CD4-positive, alpha-beta T cell treated with Interleukin-4 for 4 hours (primary cell): ENCODE results near the gene DPP6.

Experiments used
- DNase-seq: peaks from one replicate; pipeline ENCODE4 v3.0.0-alpha.2; 2020

The DPP6 gene

GRCh38 chr7:154424350-154424749 is 372.2 kb downstream of the DPP6 start:
- DNase-seq = no peak

DNA sequence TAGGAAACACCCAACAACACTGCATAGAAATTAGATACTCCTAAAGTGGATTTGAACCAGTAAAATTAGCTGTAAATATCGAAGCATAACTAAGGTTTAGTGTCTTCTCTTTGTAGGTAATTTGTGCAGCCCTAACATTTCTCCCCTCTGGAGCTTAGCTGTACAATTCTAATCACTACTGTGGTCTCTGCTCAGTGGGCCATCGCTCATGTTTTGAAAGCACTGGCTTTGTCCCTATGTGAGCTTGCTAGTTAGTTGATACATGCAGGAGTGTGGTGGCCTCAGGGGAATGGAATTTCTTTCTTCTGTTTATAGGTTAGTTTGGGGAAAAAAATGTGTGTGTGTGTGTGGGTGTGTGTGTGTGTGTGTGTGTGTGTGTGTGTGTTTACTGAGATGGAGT is 373.1 kb downstream of the DPP6 start:
- DNase-seq = no peak

GRCh38 chr7:154426778-154427177 is 374.6 kb downstream of the DPP6 start:
- DNase-seq = no peak

GRCh38 chr7:154427533-154427932 is 375.3 kb downstream of the DPP6 start:
- DNase-seq = no peak

- DNase-seq = no peak
Observed at GRCh38 chr7:154429666-154430404, 377.6 kb downstream of the DPP6 start.

- DNase-seq = no peak
Observed at GRCh38 chr7:154430640-154431039, 378.4 kb downstream of the DPP6 start.

DNA sequence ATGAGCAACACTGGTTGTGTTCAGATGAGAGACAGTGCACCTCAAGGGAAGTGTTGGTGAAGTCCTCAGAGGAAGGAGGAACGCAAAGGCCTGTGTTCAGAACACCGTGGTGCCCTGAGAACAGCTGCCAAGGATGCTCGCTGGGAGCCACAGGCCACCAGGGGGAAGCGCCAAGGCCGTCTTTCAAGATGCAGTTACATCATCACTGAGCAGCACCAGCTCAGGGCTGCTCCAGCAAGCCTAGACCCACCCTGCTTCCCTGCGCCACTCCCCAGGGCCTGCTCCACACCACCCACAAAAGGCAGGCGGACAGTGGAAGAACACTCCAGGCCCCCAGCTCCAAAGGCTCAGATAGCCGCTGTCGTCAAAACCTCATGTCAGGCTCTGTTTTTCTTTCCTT is 378.8 kb downstream of the DPP6 start:
- no peak for DNase-seq

DNA sequence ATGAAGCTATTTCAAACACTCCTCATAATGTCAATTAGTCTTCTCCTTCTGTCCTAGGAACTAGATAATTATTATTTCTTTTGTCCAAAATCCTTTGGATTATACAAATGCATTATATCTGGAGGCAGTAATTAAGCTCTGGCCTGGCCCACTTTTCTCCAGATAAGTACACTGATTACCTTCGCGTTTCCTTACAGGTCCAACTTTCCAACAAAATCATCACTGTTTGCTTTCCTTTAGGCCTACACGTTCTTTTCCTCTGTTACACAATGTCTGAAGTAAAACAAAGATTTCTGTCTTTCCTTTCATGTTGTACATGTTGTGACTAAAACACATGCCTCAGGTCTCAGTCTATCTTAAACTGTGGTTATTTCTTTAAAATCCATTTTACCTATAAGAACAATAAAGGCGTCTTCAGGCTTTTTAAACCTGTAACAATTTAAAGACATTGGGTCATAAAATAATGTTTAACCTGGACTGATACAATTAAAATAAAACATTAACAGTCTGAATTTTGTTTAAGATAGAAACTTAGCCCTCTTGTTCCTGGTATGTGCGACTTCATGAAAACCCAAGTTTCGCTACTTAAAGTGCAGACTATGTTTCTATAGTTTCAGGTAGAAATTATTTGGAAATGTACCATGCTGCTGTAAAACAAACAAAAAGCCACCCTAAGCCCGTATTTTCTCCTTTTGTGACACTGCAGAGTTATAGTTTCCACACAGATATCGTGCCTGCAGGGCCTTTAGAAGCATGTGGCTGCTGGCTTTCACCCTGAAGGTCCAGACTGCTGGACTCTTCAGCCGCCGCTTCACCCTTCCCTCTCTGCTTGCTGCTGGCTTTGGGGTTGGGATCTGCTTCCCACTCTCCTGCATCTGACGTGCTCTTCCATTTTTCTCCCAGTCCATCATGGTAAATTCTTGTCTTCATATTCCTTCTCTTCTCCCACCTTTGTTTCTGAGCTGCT is 381.7 kb downstream of the DPP6 start:
- no peak for DNase-seq

- DNase-seq = no peak
Observed at GRCh38 chr7:154436560-154436959, 384.4 kb downstream of the DPP6 start.

DNA sequence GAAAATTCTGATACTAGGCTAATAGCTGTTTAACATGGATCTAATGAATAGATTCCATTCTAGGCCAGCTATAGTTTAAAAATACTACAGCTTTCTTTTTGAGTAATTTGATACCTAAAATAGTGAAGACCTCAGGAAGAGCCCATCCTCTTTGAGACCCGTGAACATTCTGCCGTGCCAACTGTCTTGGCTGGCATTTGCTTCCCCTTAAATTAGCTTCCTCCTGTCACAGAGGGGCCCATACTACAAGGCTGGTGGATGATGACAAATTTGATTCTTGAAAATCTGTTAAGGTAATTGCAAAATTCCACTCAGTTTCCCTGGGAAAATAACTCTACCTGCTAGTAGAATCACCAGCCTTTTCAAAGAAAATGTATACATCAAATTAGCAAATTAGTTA is 385.0 kb downstream of the DPP6 start:
- DNase-seq = no peak

DNA sequence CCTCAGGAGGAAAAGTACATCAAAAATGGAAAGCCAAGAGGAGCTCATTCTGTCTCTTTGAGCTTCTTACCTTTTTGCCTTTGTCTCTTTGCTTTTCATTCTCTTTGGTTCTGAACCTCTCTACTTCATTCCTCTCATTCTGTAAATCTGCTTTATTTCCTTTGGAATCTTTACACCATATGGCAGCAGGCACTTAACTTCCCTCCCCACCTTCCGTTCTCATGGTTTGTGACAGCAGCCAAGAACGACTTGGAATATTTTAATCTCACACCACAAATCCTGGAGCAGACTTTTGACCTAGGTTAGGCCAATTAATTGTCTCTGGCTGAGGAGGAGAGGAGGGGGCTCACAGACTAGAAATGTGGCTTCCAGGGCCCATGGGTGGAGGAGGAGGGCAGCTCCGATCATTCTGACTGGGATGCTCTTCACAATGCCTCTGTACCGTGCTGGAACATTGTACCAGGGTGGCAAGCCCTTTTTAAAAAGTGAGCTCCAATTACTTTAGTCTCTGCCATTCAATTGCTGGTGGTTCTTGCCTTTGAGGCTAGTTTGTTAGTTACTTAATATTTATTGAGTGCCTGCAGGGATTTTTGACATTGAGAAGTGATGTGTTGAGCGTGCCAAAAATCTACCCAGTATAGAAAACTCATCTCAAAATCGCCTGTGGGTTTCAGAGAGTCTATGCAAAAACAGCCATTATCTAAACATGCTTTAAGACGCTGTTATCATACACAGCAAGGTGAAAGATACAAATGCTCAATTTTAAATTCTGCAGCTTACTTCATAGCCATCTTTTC is 386.6 kb downstream of the DPP6 start:
- no peak for DNase-seq

- no peak for DNase-seq
Observed at GRCh38 chr7:154440058-154440457, 387.9 kb downstream of the DPP6 start.

GRCh38 chr7:154440651-154441050 is 388.5 kb downstream of the DPP6 start:
- no peak for DNase-seq

DNA sequence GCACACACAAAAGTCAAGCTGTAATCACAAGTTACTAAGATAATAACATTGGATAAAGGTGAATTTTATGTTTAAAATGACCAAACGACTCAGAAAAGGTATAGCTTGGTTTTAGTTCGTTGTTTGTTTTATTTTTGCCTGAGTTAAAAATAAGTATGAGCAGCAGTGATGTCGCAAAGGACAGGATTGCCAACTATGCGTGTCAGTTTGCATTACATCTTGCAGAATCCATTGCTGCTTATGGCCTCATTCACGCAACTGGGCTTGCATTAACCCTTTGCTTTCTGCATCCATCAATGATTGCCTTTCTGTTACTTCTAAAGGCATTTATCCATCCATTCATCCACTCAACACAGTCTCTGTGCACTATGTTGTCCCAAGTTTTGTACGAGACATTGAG is 389.6 kb downstream of the DPP6 start:
- DNase-seq = no peak

GRCh38 chr7:154442939-154443338 is 390.7 kb downstream of the DPP6 start:
- DNase-seq = no peak

DNA sequence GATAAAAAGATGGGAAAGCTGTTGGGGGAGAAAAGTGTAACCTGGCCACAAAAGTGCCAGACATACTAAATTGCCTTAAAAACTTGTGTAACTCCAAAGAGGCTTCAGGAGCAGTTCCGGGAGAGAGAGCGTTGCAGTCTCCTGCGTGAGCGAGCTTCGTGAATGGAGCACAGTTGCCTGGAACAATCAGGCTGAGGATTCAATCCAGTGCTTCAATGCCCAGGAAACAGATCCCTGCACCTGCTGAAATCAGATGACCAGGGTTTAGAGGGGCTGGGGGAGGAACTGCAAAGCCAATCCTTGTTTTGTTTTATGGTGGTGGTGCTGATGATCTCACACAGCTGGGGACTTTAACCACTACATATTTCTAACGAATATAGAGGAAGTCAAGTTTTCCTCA is 398.3 kb downstream of the DPP6 start:
- no peak for DNase-seq

GRCh38 chr7:154451480-154452457 is 399.6 kb downstream of the DPP6 start:
- no peak for DNase-seq

DNA sequence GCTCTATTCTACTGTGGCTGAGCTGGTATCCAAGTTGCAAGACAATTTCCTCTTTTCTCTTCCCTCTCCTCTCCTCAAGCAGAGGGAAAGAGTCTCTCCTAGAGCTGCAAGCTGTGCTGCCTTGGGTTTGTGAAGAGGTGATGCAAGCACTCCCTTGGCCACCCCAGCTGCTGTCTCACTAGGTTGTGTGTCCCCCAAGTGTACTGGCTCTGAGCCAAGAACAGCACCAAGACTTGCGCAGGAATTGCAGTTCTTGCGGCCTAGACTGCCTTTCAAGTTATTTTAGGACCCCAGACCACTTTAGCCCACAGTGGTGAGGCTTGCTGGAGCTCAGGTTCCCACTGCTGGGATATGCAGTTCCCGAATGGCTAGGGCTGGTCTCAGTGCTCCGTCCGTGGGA is 411.6 kb downstream of the DPP6 start:
- no peak for DNase-seq

DNA sequence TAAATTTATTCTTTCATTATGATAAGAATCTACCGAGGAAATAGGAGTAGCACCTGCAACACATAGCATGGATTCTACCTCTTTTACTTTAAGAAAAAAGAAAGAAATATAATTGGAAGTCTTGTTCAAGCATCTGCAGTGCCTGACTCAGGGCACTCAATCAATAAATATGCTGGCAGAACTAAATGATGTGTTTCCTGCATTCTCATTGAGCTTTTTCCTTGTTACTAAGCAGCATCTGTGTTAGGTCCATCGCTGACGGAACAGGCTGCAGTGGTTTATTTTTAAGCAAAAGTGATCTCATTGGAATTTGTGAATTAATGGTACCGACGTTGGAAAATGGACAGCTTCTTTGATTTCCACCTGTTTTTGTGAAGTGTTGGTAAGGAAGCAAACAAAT is 417.5 kb downstream of the DPP6 start:
- no peak for DNase-seq

DNA sequence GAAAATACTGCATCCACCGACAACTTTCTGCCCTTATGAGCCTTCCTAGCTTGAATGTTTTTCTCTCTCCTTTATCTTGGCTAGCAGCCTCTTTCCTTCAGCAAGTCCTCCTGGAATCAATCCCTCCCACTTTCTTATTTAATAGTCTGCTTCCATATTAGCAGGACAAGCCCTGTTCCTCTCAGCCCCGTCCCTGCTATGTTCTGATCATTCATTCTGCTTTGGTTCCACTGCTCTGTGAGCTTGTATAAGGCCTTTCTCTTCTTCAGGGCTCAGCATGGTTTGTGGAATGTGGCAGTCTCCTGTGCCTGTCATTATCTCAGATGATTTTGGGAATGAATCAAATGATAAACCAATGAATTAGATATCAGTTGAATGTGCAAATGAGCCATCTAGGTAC is 420.1 kb downstream of the DPP6 start:
- DNase-seq = no peak

- DNase-seq = no peak
Observed at GRCh38 chr7:154473360-154473759, 421.2 kb downstream of the DPP6 start.

DNA sequence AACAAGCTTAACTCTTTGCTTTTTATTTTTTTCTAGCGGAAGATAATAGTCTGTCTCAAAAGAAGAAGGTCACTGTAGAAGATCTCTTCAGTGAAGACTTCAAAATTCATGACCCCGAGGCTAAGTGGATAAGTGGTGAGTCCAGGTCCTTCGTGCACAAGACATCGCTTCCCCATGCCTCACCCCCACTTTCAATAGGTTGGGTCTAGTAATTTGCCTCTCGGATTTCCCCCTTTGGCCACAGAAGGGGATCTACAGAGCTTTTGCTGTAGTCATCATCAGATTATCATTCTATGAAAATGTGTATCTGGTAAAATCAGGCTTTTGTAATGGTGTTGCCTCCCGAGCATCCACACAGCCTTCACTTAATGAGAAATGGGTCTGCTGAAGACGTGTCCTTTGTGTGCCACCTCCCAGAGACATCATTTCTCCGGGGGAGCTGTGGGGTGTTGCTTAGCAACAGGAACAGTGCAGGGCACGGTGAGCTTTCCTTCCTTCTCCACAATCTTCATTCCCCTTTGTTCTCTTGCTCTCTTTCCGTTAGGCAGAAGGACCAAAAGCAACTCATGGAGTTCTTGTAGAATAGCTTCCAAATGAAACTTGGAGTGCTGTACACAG is 422.8 kb downstream of the DPP6 start:
- no peak for DNase-seq
